GM12892 (cell line): ENCODE measurements around the gene ZNF26.

Experiments
- POLR2A ChIP-seq: IDR thresholded peaks from 2 replicates; pipeline ENCODE4 v1.6.1; 2011; ENCODE audit warnings: low read depth, low read length, control low read depth
- POLR2AphosphoS5 ChIP-seq: IDR thresholded peaks from 2 replicates; pipeline ENCODE4 v1.6.1; 2011; ENCODE audit warnings: low read depth, low read length, control low read depth
- TAF1 ChIP-seq: IDR thresholded peaks from 2 replicates; pipeline ENCODE4 v1.6.1; 2011; ENCODE audit warnings: low read depth, mild to moderate bottlenecking, control low read depth, low read length, borderline replicate concordance

DNA sequence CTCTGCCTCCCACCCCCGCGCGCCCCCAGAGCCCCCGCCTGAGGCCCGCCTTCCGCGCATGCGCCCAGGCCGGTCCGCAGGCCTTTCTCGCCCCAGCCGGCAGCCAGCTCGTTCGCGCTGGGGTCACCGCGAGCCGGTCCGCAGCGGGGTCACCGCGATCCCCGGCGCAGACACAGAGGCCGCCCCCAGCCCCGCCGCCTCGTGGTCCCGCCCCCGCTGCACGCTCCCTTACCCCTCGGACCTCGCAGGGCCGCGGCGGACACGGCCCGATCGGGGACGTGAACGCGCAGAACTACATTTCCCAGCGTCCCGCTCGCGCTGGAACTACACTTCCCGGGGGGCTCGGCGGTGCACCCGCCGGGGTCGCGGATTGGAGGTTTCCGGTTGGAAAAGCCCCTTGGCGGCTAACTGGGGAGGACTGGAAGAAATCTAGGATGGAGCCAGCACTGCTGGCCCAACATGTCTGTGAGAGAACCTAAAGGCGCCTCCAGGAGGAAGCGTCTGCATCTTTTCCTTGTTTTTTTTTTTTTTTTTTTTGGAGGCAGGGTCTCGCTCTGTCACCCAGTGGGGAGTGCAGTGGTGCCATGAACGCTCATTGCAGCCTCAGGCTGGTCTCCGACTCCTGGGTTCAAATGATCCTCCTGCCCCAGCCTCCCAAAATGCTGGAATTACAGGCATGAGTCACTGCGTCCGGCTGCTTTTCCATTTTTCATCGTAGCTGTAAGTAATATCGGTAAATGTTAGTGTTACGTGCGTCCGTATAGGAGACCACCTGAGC is 30.0 kb upstream of the ZNF26 start, which contains the start of gene ZNF605:
- TF ChIP-seq TAF1 (no peak), POLR2AphosphoS5 (no peak), POLR2A (peak; percentile 31; the same call in 1 of the 2 replicates)
